ENCODE measurements around the gene XPNPEP2.

XPNPEP2 gene

DNA sequence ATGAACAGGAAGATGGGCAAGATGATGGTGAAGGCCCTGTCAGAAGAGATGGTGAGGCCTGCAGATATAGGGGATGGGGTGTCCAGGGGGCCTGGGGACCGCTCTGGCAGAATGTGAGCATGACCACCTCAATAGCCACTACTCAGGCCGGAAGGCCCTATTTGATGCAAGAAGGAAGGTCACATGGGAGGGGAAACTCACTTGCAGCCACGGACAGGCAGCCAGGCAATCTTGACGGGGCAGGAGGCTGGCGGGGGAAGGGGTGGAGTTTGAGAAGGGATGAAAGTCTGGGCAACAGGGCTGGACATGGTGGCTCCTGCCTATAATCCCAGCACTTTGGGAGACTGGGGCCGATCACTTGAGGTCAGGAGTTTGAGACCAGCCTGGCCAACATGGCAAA, 49.7 kb downstream of the XPNPEP2 start:
- no peak overlapping the region for H3K4me3 ChIP-seq (replicated peaks; ENCODE audit: low read depth, low read length)

DNA sequence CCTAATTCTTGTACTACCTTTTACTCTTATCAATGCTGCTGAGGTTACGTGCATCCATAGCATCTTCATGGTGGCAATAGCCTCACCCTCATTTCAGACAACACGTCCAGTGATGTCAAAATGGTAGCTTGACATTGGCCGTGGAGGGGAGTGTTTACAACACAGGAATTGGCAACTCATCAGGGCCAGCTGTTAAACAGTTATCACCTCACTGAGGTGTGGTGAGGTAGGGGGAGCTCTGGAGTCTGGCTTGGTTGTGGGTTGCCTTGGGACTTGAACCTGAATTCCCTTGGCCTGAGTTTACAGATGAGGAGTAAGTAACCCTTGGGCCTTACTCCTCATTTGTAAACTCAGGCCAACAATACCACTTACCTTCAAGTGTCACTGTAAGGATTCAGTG, 51.4 kb downstream of the XPNPEP2 start:
- no peak overlapping the region for H3K4me3 ChIP-seq (replicated peaks; ENCODE audit: low read depth, low read length)
- no peak for DNase-seq (ENCODE audit: low read depth)
- TF ChIP-seq, protein P1, sequence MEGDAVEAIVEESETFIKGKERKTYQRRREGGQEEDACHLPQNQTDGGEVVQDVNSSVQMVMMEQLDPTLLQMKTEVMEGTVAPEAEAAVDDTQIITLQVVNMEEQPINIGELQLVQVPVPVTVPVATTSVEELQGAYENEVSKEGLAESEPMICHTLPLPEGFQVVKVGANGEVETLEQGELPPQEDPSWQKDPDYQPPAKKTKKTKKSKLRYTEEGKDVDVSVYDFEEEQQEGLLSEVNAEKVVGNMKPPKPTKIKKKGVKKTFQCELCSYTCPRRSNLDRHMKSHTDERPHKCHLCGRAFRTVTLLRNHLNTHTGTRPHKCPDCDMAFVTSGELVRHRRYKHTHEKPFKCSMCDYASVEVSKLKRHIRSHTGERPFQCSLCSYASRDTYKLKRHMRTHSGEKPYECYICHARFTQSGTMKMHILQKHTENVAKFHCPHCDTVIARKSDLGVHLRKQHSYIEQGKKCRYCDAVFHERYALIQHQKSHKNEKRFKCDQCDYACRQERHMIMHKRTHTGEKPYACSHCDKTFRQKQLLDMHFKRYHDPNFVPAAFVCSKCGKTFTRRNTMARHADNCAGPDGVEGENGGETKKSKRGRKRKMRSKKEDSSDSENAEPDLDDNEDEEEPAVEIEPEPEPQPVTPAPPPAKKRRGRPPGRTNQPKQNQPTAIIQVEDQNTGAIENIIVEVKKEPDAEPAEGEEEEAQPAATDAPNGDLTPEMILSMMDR (IDR thresholded peaks at IDR 0.05; ENCODE audit: low read length, missing control alignments), result no peak

More for the DNA sequence above, 49.7 kb downstream of the XPNPEP2 start:
- DNase-seq (ENCODE audit: low read depth), result no peak
- TF ChIP-seq, protein P1 (IDR thresholded peaks at IDR 0.05; ENCODE audit: low read length, missing control alignments), result no peak

DNA sequence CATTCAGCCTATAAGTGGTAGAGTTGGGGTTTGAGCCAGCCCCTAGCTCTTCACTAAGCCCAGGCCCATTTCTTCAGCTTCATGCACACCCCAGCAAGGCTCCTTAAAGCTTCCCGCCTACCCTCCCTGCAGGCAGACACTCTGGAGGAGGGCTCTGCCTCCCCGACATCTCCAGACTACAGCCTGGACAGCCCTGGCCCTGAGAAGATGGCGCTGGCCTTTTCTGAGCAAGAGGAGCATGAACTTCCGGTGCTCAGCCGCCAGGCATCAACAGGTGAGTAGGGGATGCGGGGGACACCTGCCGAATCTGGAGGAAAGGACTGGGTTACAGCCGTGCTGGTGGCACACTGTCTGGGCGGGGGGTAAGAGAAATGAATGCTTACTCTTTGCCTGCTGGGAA, 52.0 kb downstream of the XPNPEP2 start:
- no peak overlapping the region for H3K4me3 ChIP-seq (replicated peaks; ENCODE audit: low read depth, low read length)
- TF ChIP-seq, protein P1 (IDR thresholded peaks at IDR 0.05; ENCODE audit: low read length, missing control alignments), result no peak
- DNase-seq (ENCODE audit: low read depth), result no peak

DNA sequence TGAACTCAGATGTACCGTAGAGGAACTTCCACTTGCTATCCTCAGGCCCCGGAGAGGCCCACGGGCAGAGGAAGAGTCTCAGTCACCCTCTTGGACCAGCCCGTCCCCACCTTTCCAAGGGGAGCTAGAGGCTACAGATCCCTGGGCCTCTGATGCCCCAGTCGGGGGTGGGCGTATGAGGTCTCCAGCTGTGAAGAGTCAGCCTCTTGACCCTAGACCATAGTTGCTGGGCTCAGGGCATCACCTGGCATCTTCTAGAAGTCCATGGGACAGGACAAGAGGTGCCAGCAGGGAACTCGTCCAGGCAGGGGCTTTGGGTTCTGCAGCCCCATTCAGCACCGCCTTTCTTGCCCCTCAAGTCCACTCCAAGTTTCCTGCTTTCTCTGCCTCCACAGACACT, 52.6 kb downstream of the XPNPEP2 start:
- DNase-seq (ENCODE audit: low read depth), result no peak
- TF ChIP-seq, protein P1 (IDR thresholded peaks at IDR 0.05; ENCODE audit: low read length, missing control alignments), result no peak
- no peak overlapping the region for H3K4me3 ChIP-seq (replicated peaks; ENCODE audit: low read depth, low read length)

DNA sequence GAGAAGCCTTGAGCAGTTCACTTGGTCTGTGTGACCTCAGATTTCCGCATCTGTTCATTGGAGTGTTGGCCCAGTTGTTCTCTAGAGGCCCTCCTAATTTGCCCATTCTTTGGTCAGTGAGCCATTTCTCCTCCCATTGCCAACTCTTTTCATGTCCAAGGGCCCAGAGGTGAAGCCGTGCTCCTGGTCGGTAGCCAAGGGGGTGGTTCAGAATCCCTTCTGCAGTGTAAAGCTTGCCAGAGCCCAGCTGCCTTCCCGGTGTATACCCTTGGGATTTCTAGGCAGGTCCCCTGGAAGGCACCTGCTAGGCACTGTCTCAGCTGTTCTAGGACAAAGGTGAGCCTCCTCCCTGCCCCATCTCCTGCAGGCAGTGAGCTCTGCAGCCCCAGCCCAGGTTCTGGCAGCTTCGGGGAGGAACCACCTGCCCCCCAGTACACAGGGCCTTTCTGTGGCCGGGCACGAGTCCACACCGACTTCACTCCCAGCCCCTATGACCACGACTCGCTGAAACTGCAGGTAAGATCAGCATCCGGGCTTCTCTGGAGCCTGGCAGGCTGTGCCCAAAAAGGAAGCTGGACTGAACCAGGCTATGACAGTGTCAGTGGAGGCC, 53.3 kb downstream of the XPNPEP2 start:
- TF ChIP-seq, protein P1 (IDR thresholded peaks at IDR 0.05; ENCODE audit: low read length, missing control alignments), result no peak
- no peak overlapping the region for H3K4me3 ChIP-seq (replicated peaks; ENCODE audit: low read depth, low read length)
- DNase-seq (ENCODE audit: low read depth), result no peak

DNA sequence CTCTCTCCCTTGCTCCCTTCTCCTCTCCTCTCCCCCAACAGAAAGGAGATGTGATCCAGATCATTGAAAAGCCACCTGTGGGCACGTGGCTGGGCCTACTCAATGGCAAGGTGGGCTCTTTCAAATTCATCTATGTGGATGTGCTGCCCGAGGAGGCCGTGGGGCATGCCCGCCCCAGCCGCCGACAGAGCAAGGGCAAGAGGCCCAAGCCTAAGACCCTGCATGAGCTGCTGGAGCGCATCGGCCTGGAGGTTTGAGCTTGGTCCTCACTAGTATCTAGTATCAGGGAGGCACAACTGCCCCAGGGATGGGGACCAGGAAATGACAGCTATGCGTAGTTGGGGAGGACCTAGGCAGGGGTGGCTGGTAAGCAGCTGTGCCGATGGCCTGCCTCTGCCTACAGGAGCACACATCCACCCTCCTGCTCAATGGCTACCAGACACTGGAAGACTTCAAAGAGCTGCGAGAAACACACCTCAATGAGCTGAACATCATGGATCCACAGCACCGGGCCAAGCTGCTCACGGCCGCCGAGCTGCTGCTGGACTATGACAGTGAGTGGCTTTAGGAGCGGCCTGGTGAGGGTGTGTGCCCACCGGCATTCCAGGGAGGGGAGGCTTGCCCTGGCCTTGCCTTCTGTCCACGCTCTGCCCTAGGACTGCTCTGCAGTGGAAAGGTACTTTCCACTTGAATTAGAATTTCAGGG, 54.0 kb downstream of the XPNPEP2 start:
- no peak for DNase-seq (ENCODE audit: low read depth)
- TF ChIP-seq, protein P1 (IDR thresholded peaks at IDR 0.05; ENCODE audit: low read length, missing control alignments), result no peak
- no peak overlapping the region for H3K4me3 ChIP-seq (replicated peaks; ENCODE audit: low read depth, low read length)

Data from fibroblast of pulmonary artery (primary cell).